GM20431 (cell line): ENCODE results near the gene BICC1.

Experiments used
- in situ Hi-C: fragments of 300-500 bp; cut with MseI, MboI; formaldehyde crosslinking; loops from one replicate; pipeline ENCODE4 v1.15.0; 2020; ENCODE audit warnings: low sequenced_read_pairs; ENCODE audit not compliant: unreplicated experiment

Gene BICC1

GRCh38 chr10:58695022-58695421, 182.3 kb downstream of the BICC1 start:
- in situ Hi-C loops: no loop called here

- in situ Hi-C loops: no loop called here
Observed at GRCh38 chr10:58696736-58697135, 184.1 kb downstream of the BICC1 start.

GRCh38 chr10:58697691-58698090, 185.0 kb downstream of the BICC1 start:
- in situ Hi-C loops: no loop called here

GRCh38 chr10:58698777-58699356, 186.2 kb downstream of the BICC1 start:
- in situ Hi-C loops: no loop called here

GRCh38 chr10:58700591-58700990, 187.9 kb downstream of the BICC1 start:
- in situ Hi-C loops: no loop called here

- in situ Hi-C loops: no loop called here
Observed at GRCh38 chr10:58701405-58702135, 188.9 kb downstream of the BICC1 start.

GRCh38 chr10:58704226-58704625, 191.6 kb downstream of the BICC1 start:
- in situ Hi-C loops: no loop called here

GRCh38 chr10:58704671-58705141, 192.0 kb downstream of the BICC1 start:
- in situ Hi-C loops: no loop called here

- in situ Hi-C loops: no loop called here
Observed at GRCh38 chr10:58706836-58707235, 194.2 kb downstream of the BICC1 start.

GRCh38 chr10:58712141-58712540, 199.5 kb downstream of the BICC1 start:
- in situ Hi-C loops: no loop called here

GRCh38 chr10:58712982-58713381, 200.3 kb downstream of the BICC1 start:
- in situ Hi-C loops: no loop called here

GRCh38 chr10:58714409-58714808, 201.7 kb downstream of the BICC1 start:
- in situ Hi-C loops: no loop called here

GRCh38 chr10:58715061-58715460, 202.4 kb downstream of the BICC1 start:
- in situ Hi-C loops: no loop called here

- in situ Hi-C loops: no loop called here
Observed at GRCh38 chr10:58718596-58718995, 205.9 kb downstream of the BICC1 start.

GRCh38 chr10:58721601-58722281, 209.1 kb downstream of the BICC1 start:
- in situ Hi-C loops: no loop called here

- in situ Hi-C loops: no loop called here
Observed at GRCh38 chr10:58723186-58723585, 210.5 kb downstream of the BICC1 start.

GRCh38 chr10:58723966-58724365, 211.3 kb downstream of the BICC1 start:
- in situ Hi-C loops: no loop called here

- in situ Hi-C loops: no loop called here
Observed at GRCh38 chr10:58724781-58725180, 212.1 kb downstream of the BICC1 start.

GRCh38 chr10:58725901-58726300, 213.2 kb downstream of the BICC1 start:
- in situ Hi-C loops: no loop called here

GRCh38 chr10:58727633-58728032, 215.0 kb downstream of the BICC1 start:
- in situ Hi-C loops: no loop called here

- in situ Hi-C loops: no loop called here
Observed at GRCh38 chr10:58731276-58731675, 218.6 kb downstream of the BICC1 start.
